ENCODE results near the gene CADM3.

Gene CADM3

DNA sequence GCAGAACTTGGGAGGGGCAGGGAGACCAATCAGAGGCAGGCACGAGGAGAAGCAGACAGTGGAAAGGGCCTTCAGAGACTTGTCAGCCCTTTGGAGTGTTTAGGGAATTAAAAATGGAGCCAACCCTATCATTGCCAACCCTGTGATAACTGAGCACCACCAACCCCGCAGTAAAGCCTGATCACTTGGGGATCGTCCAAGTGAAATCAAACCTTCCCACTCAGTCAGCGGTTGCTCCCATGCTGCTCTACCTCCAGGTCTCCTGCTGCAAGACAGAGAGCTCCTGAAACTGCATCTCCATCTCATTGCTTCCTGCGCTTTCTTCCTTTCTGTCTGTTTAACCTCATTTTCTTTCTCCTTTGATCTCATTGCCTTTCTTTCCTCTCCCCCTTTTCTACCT is 28.5 kb downstream of the CADM3 start:
- H3K9me3 ChIP-seq = no peaks in the 10 kb centered on the region
- no peaks in the 10 kb centered on the region; the same call in 1 of the 2 replicates for H3K27me3 ChIP-seq
- DNase-seq = no peak
- H3K4me1 ChIP-seq = no peaks in the 10 kb centered on the region
- no peak for TF ChIP-seq CTCF (IDR thresholded peaks at IDR 0.05; ENCODE audit: low read depth, low read length)
- no peak overlapping the region for H3K4me3 ChIP-seq (ENCODE audit: low read depth, low read length)
- no peaks in the 10 kb centered on the region for H3K36me3 ChIP-seq

DNA sequence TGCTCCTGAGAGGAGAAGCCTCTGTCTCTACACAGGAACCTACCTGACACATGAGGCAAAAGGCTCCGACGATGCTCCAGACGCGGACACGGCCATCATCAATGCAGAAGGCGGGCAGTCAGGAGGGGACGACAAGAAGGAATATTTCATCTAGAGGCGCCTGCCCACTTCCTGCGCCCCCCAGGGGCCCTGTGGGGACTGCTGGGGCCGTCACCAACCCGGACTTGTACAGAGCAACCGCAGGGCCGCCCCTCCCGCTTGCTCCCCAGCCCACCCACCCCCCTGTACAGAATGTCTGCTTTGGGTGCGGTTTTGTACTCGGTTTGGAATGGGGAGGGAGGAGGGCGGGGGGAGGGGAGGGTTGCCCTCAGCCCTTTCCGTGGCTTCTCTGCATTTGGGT is 29.4 kb downstream of the CADM3 start:
- no peak overlapping the region for H3K4me3 ChIP-seq (ENCODE audit: low read depth, low read length)
- H3K27me3 ChIP-seq = no peaks in the 10 kb centered on the region; the same call in 1 of the 2 replicates

DNA sequence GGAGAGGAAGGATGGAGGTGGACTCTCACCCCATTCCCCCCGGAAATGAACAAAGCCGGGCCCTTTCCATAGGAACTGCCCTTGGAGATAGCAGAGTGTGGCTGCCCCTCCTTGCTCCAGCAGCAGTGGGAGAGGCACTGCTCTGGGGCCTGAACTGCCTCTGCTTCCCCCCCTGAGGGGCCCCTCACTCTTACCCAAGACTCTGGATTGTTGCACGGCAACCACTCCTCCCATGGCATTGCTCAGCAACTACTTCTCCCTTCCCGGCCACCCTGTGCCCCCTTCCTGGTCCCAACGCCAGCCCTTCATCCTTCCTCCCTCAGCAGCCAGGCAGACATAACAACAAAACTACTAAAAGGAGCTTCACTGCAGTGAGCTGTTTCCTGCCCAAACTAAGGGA is 30.2 kb downstream of the CADM3 start:
- no peak for DNase-seq
- no peak for TF ChIP-seq CTCF (IDR thresholded peaks at IDR 0.05; ENCODE audit: low read depth, low read length)

More for the DNA sequence above, 29.4 kb downstream of the CADM3 start:
- no peak for DNase-seq
- no peaks in the 10 kb centered on the region for H3K9me3 ChIP-seq
- TF ChIP-seq CTCF (IDR thresholded peaks at IDR 0.05; ENCODE audit: low read depth, low read length) = no peak
- no peaks in the 10 kb centered on the region for H3K4me1 ChIP-seq
- no peaks in the 10 kb centered on the region for H3K36me3 ChIP-seq

DNA sequence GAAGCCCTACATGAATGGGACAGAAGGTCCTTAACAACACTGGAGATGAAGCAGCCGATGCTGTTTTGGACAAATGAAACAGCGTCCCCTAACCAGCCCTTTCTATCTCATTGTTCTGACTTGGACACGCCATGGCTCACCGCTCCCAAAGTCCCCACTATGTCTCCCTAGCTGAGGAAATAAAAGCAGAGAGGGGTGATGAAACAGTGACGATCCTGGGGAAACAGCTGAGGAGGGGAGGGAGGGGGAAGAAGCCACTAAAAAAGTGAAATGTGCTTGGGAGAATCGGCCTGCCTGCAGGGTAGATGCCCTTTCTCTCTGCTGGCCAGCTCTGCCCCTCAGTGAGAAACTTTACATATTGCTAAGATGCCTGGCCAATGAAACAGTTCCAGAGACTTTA is 32.2 kb downstream of the CADM3 start:
- Histone ChIP-seq H3K4me1 (no peaks in the 10 kb centered on the region), H3K36me3 (no peaks in the 10 kb centered on the region), H3K27me3 (no peaks in the 10 kb centered on the region; the same call in 1 of the 2 replicates), H3K4me3 (ENCODE audit: low read depth, low read length) (no peak overlapping the region), H3K9me3 (no peaks in the 10 kb centered on the region)
- TF ChIP-seq CTCF (IDR thresholded peaks at IDR 0.05; ENCODE audit: low read depth, low read length) = no peak
- no peak for DNase-seq

More for the DNA sequence above, 30.2 kb downstream of the CADM3 start:
- Histone ChIP-seq H3K4me3 (ENCODE audit: low read depth, low read length) (no peak overlapping the region), H3K36me3 (no peaks in the 10 kb centered on the region), H3K4me1 (no peaks in the 10 kb centered on the region), H3K9me3 (no peaks in the 10 kb centered on the region), H3K27me3 (no peaks in the 10 kb centered on the region; the same call in 1 of the 2 replicates)

GRCh38 chr1:159204161-159205141 is 33.0 kb downstream of the CADM3 start, which contains the start of gene ACKR1:
Gene ACKR1 (plus strand): TSS chr1:159204875. CDS start chr1:159204960, 85 bp downstream.
- no peaks in the 10 kb centered on the region for H3K9me3 ChIP-seq
- H3K4me1 ChIP-seq = no peaks in the 10 kb centered on the region
- no peak for DNase-seq
- H3K36me3 ChIP-seq = no peaks in the 10 kb centered on the region
- H3K4me3 ChIP-seq (ENCODE audit: low read depth, low read length) = no peak within 1 kb of the TSS
- TF ChIP-seq CTCF (IDR thresholded peaks at IDR 0.05; ENCODE audit: low read depth, low read length) = no peak
- H3K27me3 ChIP-seq = no peaks in the 10 kb centered on the region; the same call in 1 of the 2 replicates

- Histone ChIP-seq H3K9me3 (no peaks in the 10 kb centered on the region), H3K4me1 (no peaks in the 10 kb centered on the region), H3K27me3 (no peaks in the 10 kb centered on the region; the same call in 1 of the 2 replicates), H3K36me3 (no peaks in the 10 kb centered on the region), H3K4me3 (ENCODE audit: low read depth, low read length) (no peak overlapping the region)
- no peak for TF ChIP-seq CTCF (IDR thresholded peaks at IDR 0.05; ENCODE audit: low read depth, low read length)
- DNase-seq = no peak
Measured at GRCh38 chr1:159205225-159205624, 33.8 kb downstream of the CADM3 start.
